Measurements from ENCODE around the gene TICAM2.

Gene TICAM2

DNA sequence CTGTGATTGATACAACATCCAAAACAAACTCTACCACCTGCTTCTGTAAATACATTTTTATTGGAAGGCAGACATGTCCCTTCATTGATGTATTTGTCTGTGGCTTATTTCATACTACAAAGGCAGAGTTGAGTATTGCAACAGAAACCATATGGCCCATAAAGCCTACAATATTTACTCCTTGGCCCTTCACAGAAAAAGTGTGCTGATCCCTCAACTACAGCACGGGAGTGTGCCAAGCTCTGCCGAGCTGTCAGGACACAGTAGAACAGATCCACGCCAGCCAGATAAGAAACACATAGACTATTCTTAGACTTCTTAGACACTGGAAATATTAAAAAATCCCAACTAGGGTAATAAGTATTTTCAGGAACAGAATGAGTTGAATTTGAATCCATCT, 13.2 kb downstream of the TICAM2 start:
- H3K27me3 Mint-ChIP-seq, result no peaks in the 10 kb centered on the region
- H3K4me1 Mint-ChIP-seq (ENCODE audit: low read depth), result no peaks in the 10 kb centered on the region
- no peak overlapping the region for H3K4me3 Mint-ChIP-seq
- no peaks in the 10 kb centered on the region for H3K36me3 Mint-ChIP-seq (ENCODE audit: low read depth)
- no peak overlapping the region for H3K27ac Mint-ChIP-seq
- H3K9me3 Mint-ChIP-seq, result no peaks in the 10 kb centered on the region

DNA sequence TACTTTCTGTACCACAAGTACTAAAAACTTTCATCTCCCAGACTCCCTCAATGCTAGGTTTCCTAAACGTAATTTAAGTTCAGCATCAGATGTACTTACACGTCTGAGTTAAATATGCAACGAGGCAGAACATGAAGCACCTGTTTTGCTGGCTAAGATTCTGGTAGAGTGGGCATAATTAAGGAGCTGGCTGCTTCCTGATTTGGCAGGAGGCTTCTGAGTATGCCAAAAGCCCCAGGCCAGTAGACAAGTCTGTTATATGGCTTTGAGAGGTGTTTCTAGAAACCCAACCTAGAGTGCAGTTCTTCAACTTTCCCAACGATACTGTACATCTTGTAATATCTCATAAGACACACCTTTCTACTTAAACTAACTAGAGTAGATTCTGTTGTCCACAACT, 13.6 kb downstream of the TICAM2 start:
- Mint-ChIP-seq H3K4me1 (ENCODE audit: low read depth) (no peaks in the 10 kb centered on the region), H3K36me3 (ENCODE audit: low read depth) (no peaks in the 10 kb centered on the region), H3K9me3 (no peaks in the 10 kb centered on the region), H3K27me3 (no peaks in the 10 kb centered on the region), H3K27ac (no peak overlapping the region), H3K4me3 (no peak overlapping the region)

DNA sequence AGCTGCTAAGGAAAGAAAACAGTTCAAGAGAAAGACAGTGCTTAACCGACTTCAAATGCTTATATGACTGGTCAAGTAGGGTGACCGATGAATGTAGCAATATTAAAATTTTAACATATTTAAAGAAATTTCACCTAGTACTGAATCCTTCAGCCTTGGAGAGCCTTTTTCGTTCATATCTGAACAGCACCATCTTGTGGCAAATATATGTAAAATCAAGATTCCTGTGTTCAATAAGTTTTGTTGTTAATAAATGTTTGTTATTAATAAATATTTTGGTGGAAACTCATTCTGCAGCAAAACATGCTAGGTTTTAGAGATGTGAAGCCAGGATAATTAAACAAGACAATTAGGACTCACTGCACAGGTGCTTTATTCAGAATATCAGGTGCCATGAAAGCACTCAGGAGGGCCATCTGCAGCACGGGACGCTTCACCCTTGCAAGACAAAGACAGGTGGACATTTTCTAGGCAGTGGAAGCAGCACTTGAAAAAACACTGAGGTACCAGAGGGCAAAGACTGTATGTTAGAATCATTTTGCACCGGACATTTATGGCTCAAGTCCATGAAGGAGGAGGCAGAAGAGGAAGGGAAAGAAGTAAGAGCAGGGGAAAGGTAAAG, 15.6 kb downstream of the TICAM2 start:
- Mint-ChIP-seq H3K9me3 (no peaks in the 10 kb centered on the region), H3K27me3 (no peaks in the 10 kb centered on the region), H3K4me1 (ENCODE audit: low read depth) (no peaks in the 10 kb centered on the region), H3K4me3 (no peak overlapping the region), H3K27ac (no peak overlapping the region), H3K36me3 (ENCODE audit: low read depth) (no peaks in the 10 kb centered on the region)

DNA sequence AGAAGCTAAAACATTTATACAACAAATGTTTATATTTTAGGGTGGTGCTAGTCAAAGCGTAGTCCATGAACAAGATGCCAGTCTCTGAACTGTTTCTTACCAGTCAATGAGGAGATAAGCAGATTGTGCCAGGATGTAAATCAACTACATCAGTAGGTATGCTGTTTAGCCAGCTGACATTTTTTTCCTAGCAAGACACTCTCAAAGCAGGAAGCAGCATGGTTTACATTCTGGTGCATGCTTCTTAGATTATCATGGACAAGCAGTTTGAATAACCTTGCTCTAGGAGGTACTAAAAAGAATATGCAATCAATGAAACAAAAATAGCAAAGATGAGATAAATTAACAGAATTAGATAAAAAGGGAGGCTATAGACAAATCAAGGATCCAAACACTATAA, 17.0 kb downstream of the TICAM2 start:
- Mint-ChIP-seq H3K4me1 (ENCODE audit: low read depth) (no peaks in the 10 kb centered on the region), H3K27ac (no peak overlapping the region), H3K27me3 (no peaks in the 10 kb centered on the region), H3K4me3 (no peak overlapping the region), H3K9me3 (no peaks in the 10 kb centered on the region), H3K36me3 (ENCODE audit: low read depth) (peaks cover 5% of the 10 kb centered on the region)

DNA sequence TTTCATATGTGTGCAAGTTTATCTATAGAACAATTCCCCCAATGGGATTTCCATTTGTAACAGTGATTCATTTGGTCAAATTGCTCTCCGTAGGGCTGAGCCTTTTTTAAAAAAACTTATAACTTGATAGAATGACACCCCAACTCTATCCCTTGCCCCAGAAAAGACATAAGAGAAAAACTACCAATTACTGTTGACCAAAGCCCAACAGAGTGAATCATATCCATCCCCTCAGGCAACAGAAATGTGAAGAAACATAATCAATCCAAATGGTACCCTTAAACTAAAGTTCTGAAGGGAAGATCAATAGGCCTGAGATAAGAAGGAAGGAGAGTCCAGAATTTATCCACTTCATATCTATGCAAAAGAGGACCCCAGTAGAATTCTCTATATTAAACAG, 17.8 kb downstream of the TICAM2 start:
- Mint-ChIP-seq H3K4me1 (ENCODE audit: low read depth) (no peaks in the 10 kb centered on the region), H3K27ac (no peak overlapping the region), H3K9me3 (no peaks in the 10 kb centered on the region), H3K36me3 (ENCODE audit: low read depth) (peaks cover 7% of the 10 kb centered on the region), H3K4me3 (no peak overlapping the region), H3K27me3 (no peaks in the 10 kb centered on the region)

DNA sequence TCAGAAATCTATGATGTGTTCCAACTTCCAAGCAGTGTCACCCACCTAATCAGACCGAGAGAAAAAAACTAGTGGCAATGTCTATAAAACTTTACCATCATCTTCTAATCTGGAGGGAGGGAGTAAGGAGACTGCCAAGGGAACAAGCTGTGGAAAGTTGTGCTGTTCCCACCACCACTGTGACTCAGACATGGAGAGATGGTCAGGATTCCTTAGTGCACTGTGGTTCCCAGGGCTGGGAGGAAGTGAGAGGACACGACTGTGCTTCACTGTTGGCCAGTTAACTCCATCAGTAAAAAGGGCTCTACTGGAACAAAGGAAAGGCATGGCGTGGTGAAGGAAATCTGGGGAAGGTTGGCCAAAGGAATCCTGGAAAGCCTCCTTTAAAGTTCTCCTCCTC, 18.8 kb downstream of the TICAM2 start:
- H3K27me3 Mint-ChIP-seq, result no peaks in the 10 kb centered on the region
- H3K9me3 Mint-ChIP-seq, result no peaks in the 10 kb centered on the region
- H3K4me3 Mint-ChIP-seq, result no peak overlapping the region
- no peak overlapping the region for H3K27ac Mint-ChIP-seq
- H3K36me3 Mint-ChIP-seq (ENCODE audit: low read depth), result peaks cover 7% of the 10 kb centered on the region
- H3K4me1 Mint-ChIP-seq (ENCODE audit: low read depth), result no peaks in the 10 kb centered on the region

DNA sequence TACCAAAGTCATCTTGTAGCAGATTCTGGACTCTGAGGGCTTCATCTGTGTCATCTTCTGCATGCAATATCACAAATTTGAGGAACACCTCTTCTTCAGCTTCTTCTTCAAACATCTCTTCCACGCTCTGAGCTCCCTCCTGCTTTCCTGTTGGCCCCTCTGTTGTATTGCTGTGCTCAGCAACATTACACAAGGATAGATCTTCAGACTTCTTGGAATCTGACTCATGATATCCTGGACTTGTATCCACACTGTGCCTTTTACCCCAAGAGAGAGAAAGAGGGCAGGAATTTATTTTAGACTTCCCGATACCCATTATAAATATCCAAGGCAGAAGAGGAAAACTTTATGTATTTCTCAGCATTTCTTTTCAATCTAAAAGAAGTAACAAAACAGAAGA, 21.3 kb downstream of the TICAM2 start:
- H3K4me1 Mint-ChIP-seq (ENCODE audit: low read depth), result no peaks in the 10 kb centered on the region
- no peaks in the 10 kb centered on the region for H3K27me3 Mint-ChIP-seq
- no peak overlapping the region for H3K4me3 Mint-ChIP-seq
- no peaks in the 10 kb centered on the region for H3K9me3 Mint-ChIP-seq
- H3K27ac Mint-ChIP-seq, result no peak overlapping the region
- peaks cover 7% of the 10 kb centered on the region for H3K36me3 Mint-ChIP-seq (ENCODE audit: low read depth)

DNA sequence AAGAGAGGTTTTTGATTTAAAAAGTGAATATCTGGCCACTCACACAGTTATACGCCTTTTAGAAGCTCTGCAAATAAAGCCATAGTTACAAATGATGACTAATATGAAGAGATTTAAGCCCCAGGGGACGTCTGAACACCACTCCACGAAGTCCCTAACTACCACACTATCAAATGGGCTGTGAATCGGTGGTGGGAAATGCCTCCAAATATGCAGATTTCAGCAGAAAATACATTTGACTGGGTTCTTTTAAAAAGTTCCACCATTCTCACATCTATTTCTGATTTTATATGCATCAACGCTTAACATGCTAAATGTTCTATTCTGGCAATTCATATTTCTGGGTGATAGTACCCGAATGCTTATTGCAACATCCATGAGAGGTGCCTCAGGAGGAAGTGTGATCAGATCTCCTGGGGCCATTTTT, 22.5 kb downstream of the TICAM2 start:
- no peak overlapping the region for H3K4me3 Mint-ChIP-seq
- H3K4me1 Mint-ChIP-seq (ENCODE audit: low read depth), result no peaks in the 10 kb centered on the region
- H3K27ac Mint-ChIP-seq, result no peak overlapping the region
- H3K36me3 Mint-ChIP-seq (ENCODE audit: low read depth), result peaks cover 7% of the 10 kb centered on the region
- no peaks in the 10 kb centered on the region for H3K9me3 Mint-ChIP-seq
- no peaks in the 10 kb centered on the region for H3K27me3 Mint-ChIP-seq

DNA sequence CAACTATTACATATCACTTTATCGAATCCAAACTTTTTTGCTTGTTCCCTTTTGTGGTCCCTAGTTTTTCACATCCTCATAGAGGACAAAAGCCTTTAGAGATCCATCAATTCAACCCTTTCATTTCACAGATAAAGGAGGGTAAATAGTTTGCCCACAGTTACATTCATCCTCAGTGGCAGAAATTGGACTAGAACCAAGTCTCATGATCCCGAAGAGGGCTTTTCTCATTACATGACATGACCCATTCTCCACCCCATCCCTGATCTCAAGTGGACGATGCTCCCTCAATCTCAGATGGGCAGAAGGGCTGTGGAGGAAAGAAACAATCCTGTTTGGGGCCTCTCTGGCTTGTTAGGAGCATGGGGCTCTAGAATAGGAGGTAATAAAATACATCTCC, 23.1 kb downstream of the TICAM2 start:
- Mint-ChIP-seq H3K4me3 (no peak overlapping the region), H3K27me3 (no peaks in the 10 kb centered on the region), H3K9me3 (no peaks in the 10 kb centered on the region), H3K27ac (no peak overlapping the region), H3K4me1 (ENCODE audit: low read depth) (peaks cover 3% of the 10 kb centered on the region), H3K36me3 (ENCODE audit: low read depth) (peaks cover 7% of the 10 kb centered on the region)

DNA sequence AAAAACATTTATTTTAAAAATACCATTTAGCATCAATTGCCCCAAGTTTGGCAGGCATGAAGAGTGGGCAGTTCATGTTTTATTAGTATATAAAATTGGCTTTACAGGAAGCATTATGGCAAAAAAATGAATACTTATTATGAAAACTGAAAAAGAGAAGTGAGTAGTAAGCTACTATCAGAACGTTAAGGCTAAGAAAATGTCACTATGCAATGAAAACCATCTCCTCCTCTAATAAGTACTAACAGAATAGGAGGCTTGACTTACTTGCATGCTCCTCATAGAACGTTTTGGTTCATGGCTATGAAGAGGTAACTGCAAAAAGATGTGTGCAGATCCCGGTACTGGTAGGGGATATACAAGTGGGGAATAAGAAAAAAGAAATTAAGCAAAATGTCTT, 23.6 kb downstream of the TICAM2 start:
- no peak overlapping the region for H3K27ac Mint-ChIP-seq

DNA sequence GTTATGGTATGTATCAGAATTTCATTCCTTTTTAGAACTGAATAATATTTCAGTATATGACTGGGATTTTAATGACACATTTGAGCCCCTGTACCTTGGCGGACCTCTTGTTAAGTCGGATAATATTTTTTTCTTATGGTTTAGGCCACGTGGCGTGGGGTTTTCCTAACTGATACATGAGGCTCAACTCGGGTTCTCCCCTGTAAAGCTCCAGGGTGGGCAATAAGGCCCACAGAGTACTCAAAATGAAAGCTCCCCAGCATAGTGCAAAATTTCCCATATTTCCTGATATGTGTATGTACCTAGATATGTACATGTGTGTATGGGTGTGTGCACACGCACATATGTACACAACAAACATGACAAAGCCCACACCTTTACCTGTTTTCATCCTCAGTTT, 24.5 kb downstream of the TICAM2 start:
- Mint-ChIP-seq H3K36me3 (ENCODE audit: low read depth) (peaks cover 7% of the 10 kb centered on the region), H3K4me3 (no peak overlapping the region), H3K4me1 (ENCODE audit: low read depth) (peaks cover 4% of the 10 kb centered on the region), H3K9me3 (no peaks in the 10 kb centered on the region), H3K27ac (no peak overlapping the region), H3K27me3 (peaks cover under 1% of the 10 kb centered on the region)

More for the DNA sequence above, 23.6 kb downstream of the TICAM2 start:
- peaks cover 7% of the 10 kb centered on the region for H3K36me3 Mint-ChIP-seq (ENCODE audit: low read depth)
- no peaks in the 10 kb centered on the region for H3K27me3 Mint-ChIP-seq
- no peak overlapping the region for H3K4me3 Mint-ChIP-seq
- H3K9me3 Mint-ChIP-seq, result no peaks in the 10 kb centered on the region
- peaks cover 4% of the 10 kb centered on the region for H3K4me1 Mint-ChIP-seq (ENCODE audit: low read depth)

DNA sequence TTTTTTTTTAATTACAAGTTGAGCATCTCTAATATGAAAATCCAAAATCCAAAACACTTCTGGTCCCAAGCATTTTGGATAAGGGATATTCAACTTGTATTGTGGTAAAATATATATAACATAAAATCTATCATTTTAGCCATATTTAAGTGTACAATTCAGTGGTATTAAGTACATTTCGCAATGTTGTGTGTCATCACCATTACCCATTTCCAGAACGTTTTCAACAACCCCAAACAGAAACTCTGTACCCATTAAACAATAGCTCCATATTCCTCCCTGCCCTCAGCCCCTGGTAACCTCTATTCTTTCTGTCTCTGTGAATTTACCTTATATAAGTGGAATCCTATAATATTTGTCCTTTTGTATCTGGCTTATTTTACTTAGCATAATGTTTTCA, 24.9 kb downstream of the TICAM2 start:
- Mint-ChIP-seq H3K4me3 (no peak overlapping the region), H3K27me3 (peaks cover 4% of the 10 kb centered on the region), H3K9me3 (no peaks in the 10 kb centered on the region), H3K27ac (peak overlapping the region; percentile 45), H3K36me3 (ENCODE audit: low read depth) (peaks cover 7% of the 10 kb centered on the region), H3K4me1 (ENCODE audit: low read depth) (peaks cover 4% of the 10 kb centered on the region)

DNA sequence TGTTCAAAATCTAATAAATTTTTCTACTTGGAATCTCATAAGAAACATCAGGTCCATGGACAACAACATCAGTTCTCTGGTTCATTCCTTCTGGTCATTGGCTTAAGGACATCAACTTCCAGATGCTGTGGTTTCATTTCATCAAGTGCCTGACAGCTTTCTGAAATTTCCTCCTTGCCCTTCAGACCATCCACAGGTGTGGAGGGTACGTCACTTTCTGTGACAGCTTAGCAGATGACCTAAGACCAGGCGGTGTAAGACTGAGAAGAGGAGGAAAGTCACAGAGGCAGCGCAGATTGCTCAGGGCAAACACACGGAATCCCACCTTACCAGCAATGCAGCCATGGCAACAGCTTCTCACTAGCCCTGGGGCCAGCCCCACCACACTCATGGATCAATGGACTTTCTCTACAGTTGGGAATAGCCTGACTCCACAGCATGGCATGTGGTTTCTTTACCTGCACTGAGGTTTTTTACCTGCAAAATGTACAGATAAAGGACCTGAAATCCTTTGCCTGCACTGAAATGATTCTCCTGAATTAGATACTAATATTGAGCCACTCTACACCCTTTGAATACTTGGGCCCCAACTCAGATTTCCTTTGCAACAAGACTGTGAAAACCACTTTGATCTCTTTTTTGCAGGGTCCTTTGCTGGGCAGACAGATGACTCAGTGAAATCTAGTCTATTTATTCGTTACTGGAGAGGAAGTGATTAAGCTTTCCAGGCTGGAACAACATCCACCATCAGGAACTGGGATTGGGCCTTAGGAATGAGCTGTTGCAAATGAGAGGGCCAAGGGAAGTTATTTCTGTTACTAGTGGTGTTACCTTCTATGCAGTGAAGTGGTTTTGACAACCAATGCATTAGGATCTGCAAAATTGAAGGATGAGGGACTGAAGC, 26.9 kb downstream of the TICAM2 start:
- Mint-ChIP-seq H3K9me3 (no peaks in the 10 kb centered on the region), H3K27me3 (peaks cover 4% of the 10 kb centered on the region), H3K27ac (no peak overlapping the region), H3K36me3 (ENCODE audit: low read depth) (peaks cover 4% of the 10 kb centered on the region), H3K4me3 (no peak overlapping the region), H3K4me1 (ENCODE audit: low read depth) (peaks cover 4% of the 10 kb centered on the region)

DNA sequence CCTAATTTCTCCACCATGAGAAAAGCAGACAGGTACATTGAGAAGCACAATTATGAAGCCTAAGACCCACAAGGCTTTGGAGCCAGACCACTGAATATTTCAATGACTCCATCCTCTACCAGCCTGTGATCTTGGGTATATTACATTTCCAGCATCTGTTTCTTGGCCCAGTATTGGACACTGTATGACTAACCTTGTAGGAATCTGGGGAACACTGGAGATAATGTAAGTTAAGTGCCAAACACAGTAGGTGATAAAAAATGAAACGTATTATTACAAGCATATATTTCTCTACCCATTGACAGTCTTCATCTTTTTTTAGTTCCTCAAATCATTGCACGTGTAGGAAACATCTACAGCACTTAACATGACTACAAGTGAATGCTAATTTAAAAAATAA, 29.1 kb downstream of the TICAM2 start:
- Mint-ChIP-seq H3K9me3 (no peaks in the 10 kb centered on the region), H3K4me3 (no peak overlapping the region), H3K4me1 (ENCODE audit: low read depth) (peaks cover 4% of the 10 kb centered on the region), H3K27ac (no peak overlapping the region), H3K27me3 (peaks cover 4% of the 10 kb centered on the region), H3K36me3 (ENCODE audit: low read depth) (no peaks in the 10 kb centered on the region)

DNA sequence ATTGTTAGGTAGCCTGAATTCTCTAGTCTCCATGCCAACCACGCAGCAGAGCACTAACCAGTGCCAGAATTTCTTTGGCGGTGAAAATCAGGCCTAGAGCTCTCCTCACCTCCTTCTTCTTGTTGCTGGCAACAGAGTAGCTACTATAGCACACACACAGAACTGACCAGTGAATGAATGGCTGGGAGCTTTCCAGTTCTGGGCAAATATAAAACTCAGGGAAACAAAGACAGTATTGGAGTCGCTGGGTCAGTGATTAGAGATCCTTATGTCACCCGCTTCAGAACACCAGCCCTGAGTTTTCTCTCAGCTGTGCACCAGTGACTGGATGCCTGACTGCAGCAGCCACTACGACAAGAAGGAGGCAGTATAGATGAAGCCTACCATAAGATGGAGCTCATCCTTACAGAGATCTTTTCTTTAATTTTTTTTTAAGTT, 30.8 kb downstream of the TICAM2 start:
- H3K36me3 Mint-ChIP-seq (ENCODE audit: low read depth), result no peaks in the 10 kb centered on the region
- H3K9me3 Mint-ChIP-seq, result no peaks in the 10 kb centered on the region
- H3K4me3 Mint-ChIP-seq, result no peak overlapping the region
- H3K4me1 Mint-ChIP-seq (ENCODE audit: low read depth), result peaks cover 4% of the 10 kb centered on the region
- H3K27ac Mint-ChIP-seq, result no peak overlapping the region
- peaks cover 4% of the 10 kb centered on the region for H3K27me3 Mint-ChIP-seq
